GM18505 (cell line): Measurements from ENCODE around the gene KNG1.
A peak's percentile ranks its signal among the peaks of the same experiment; 100 is the strongest.

Experiments used
- ATAC-seq: cut with Tn5 transposase; IDR thresholded peaks from one replicate; pipeline ENCODE4 v1.9.1; 2021; ENCODE audit not compliant: unreplicated experiment
- POLR2A ChIP-seq: IDR thresholded peaks from 4 replicates; pipeline ENCODE4 v1.6.1; 2011; ENCODE audit warnings: borderline replicate concordance; ENCODE audit not compliant: insufficient read depth, insufficient read length; ENCODE audit errors: extremely low read depth

Gene KNG1

GRCh38 chr3:186772281-186772694 lies 55.1 kb downstream of the KNG1 start:
- ATAC-seq = peak; percentile 8
- no peak for TF ChIP-seq POLR2A

- peak; percentile 89 for ATAC-seq
- TF ChIP-seq POLR2A = peak; percentile 84
Observed at GRCh38 chr3:186772701-186773417, 55.7 kb downstream of the KNG1 start.

GRCh38 chr3:186775999-186776398 lies 58.8 kb downstream of the KNG1 start:
- ATAC-seq = no peak
- no peak for TF ChIP-seq POLR2A

GRCh38 chr3:186779204-186779603 lies 62.0 kb downstream of the KNG1 start:
- TF ChIP-seq POLR2A = no peak
- ATAC-seq = no peak

- TF ChIP-seq POLR2A = no peak
- peak; percentile 8 for ATAC-seq
Observed at GRCh38 chr3:186782542-186783057, 65.4 kb downstream of the KNG1 start.

GRCh38 chr3:186783058-186783730 lies 66.0 kb downstream of the KNG1 start, which contains the start of gene EIF4A2:
EIF4A2 (plus strand) TSS chr3:186783577; CDS start chr3:186783611, 34 bp downstream.
- ATAC-seq = peak; percentile 60
- peak; percentile 100 for TF ChIP-seq POLR2A

- peak; percentile 59 for ATAC-seq
- TF ChIP-seq POLR2A = no peak
Observed at GRCh38 chr3:186783731-186784515, 66.8 kb downstream of the KNG1 start.

- no peak for ATAC-seq
- TF ChIP-seq POLR2A = peak; percentile 6
Observed at GRCh38 chr3:186784820-186785494, 67.8 kb downstream of the KNG1 start.

- ATAC-seq = no peak
- TF ChIP-seq POLR2A = peak; percentile 4
Observed at GRCh38 chr3:186785495-186786018, 68.4 kb downstream of the KNG1 start.

GRCh38 chr3:186786922-186787321 lies 69.8 kb downstream of the KNG1 start:
- ATAC-seq = no peak
- peak; percentile 23 for TF ChIP-seq POLR2A

- no peak for ATAC-seq
Observed at GRCh38 chr3:186787642-186788481, 70.7 kb downstream of the KNG1 start.

More at GRCh38 chr3:186787642-186788481, 70.7 kb downstream of the KNG1 start:
- TF ChIP-seq POLR2A = no peak
